Frontal cortex (tissue), 4 donors: ENCODE results near the gene TOP2A. TPM values are rescaled to one million over a fixed set of nuclear protein-coding genes. Genes with fewer than 3 reads are reported as not detected.
A peak's percentile ranks its signal among the peaks of the same experiment; 100 is the strongest.

ENCODE experiments used
- DNase-seq, 2 donors: peaks; one replicate each; pipeline ENCODE4 v3.0.0; 2012; ENCODE audit warnings: low spot score in 2 of 2
- FAIRE-seq: peaks from 2 replicates; lab custom pipeline; 2012; peaks lifted over from hg19 to GRCh38; lab: Jason Lieb, UNC
- small RNA-seq: library from RNA; depleted of rRNA; stranded (forward); fragments of <200 nt; gene quantifications from one replicate; pipeline ENCODE3, GENCODE V24; 2014
- total RNA-seq: library from RNA; depleted of rRNA; stranded (reverse); fragments of >200 nt; gene quantifications from one replicate; pipeline ENCODE4 v1.2.3, GENCODE V29; 2014
- donor health status: control.
- donor health status: control.
- donor health status: control.

TOP2A gene
- total RNA-seq, 1 donor from 2014 or later, result 19.6 TPM

GRCh38 chr17:40340880-40341807, 76.6 kb downstream of the TOP2A start:
- DNase-seq, result peak; percentile 70 to 87
- no peak for FAIRE-seq

GRCh38 chr17:40340327-40340726, 77.4 kb downstream of the TOP2A start:
- FAIRE-seq (no peak), DNase-seq (no peak)

DNA sequence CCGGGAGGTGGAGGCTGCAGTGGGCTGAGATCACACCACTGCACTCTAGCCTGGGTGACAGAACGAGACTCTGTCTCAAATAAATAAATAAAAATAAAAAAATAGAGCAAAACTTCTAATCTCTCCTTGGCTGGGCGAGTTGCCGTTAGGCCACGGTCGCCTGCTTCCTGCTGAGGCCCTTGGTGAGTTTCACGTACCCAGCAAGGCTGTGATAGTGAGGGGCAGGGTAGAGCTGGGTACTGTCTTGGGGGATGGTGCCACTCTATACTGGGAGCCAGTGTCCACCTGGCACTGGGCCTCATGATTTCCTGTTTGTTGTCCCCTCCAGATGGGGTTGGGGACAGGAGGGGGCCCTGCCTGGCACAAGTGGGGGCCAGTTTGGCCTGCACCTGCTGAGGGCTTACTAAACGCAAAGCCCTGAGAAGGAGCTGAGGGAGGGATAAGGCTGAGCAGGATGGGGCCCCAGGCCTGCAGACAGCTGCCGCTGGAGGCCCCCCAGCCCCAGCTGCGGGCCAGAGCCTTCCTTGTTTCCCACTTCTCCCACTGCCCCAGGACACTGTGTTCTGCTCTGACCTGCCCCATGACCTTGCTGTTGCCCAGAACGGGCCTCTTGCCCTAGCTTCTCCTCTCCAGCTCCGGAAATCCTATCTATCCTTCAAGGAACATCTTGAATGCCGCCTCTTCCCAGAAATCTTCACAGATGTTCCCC, 78.6 kb downstream of the TOP2A start:
- DNase-seq (no peak), FAIRE-seq (no peak)

Small RNA genes within 50 kb of the gene (small RNA-seq; reads per million reads assigned to genes)
- gene RF00019 (not detected), gene RNA5SP441 (not detected)

Other genes starting within 250 kb of the TOP2A start
- 12.6 TPM for gene RAPGEFL1, start 240.4 kb downstream of the TOP2A start, total RNA-seq
- 5.3 TPM for gene WIPF2, start 198.6 kb downstream of the TOP2A start, total RNA-seq
- gene CDC6, start 130.0 kb downstream of the TOP2A start, total RNA-seq, result 2.4 TPM
- gene RARA, start 108.7 kb downstream of the TOP2A start, total RNA-seq, result 4.9 TPM
- not detected for gene GJD3, start 53.2 kb downstream of the TOP2A start, total RNA-seq
- gene IGFBP4, start 25.6 kb upstream of the TOP2A start, total RNA-seq, result 7.3 TPM
- gene TNS4, start 83.7 kb upstream of the TOP2A start, total RNA-seq, result not detected
- gene CCR7, start 147.6 kb upstream of the TOP2A start, total RNA-seq, result not detected
- 119 TPM for gene SMARCE1, start 229.9 kb upstream of the TOP2A start, total RNA-seq
- 5.7 TPM for gene KRT222, start 247.3 kb upstream of the TOP2A start, total RNA-seq